22Rv1 (cell line): ENCODE measurements around the gene ARPC2.

Experiments
- ZFX ChIP-seq: fragments of 450-650 bp; IDR thresholded peaks from 2 replicates; pipeline ENCODE4 v1.6.1; 2017; ENCODE audit warnings: antibody characterized with exemption, borderline replicate concordance
- TF ChIP-seq, protein P1 (sequence below): fragments of 450-650 bp; IDR thresholded peaks from 2 replicates; pipeline ENCODE4 v1.5.1; 2017; ENCODE audit warnings: mild to moderate bottlenecking

DNA sequence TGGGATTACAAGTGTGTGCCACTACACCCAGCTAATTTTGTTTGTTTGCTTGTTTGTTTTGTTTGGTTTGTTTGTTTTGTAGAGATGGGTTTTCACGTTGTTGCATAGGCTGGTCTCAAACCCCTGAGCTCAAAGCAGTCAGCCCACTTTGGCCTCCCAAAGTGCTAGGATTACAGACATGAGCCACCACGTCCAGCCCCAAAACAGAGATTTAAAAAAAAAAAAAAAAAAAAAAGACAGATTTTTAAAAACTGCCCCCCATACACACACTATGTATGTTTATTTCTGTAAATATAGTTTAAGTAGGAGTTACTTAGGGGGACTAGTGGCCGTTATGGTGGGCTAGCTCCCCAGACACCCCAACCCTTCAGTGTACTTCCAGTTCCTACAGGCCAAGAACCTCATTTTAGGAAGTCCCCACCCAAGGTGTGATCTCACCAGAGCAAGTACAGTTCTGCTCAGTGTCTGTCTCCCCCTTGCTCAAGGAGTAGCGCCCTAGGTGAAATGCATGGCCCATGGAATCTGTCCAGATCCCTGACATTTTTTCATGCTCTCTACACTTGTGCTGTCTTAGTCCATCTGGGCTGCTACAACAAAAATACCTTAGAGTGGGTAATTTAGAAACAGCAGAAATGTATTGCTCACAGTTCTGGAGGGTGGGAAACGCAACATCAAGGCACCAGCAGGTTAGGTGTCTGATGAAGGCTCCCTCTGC, 76.9 kb downstream of the ARPC2 start:
- TF ChIP-seq, protein P1, sequence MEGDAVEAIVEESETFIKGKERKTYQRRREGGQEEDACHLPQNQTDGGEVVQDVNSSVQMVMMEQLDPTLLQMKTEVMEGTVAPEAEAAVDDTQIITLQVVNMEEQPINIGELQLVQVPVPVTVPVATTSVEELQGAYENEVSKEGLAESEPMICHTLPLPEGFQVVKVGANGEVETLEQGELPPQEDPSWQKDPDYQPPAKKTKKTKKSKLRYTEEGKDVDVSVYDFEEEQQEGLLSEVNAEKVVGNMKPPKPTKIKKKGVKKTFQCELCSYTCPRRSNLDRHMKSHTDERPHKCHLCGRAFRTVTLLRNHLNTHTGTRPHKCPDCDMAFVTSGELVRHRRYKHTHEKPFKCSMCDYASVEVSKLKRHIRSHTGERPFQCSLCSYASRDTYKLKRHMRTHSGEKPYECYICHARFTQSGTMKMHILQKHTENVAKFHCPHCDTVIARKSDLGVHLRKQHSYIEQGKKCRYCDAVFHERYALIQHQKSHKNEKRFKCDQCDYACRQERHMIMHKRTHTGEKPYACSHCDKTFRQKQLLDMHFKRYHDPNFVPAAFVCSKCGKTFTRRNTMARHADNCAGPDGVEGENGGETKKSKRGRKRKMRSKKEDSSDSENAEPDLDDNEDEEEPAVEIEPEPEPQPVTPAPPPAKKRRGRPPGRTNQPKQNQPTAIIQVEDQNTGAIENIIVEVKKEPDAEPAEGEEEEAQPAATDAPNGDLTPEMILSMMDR = no peak
- no peak for TF ChIP-seq ZFX
